ENCODE measurements around the gene HTR1D. TPM values are rescaled to one million over a fixed set of nuclear protein-coding genes. Genes with fewer than 3 reads are reported as not detected.

Gene HTR1D
- total RNA-seq, 4 donors from 2014 or later, result not detected

- no peak for DNase-seq (ENCODE audit: low spot score)
- ATAC-seq (ENCODE audit: low FRiP score), result no peak
- no peak for TF ChIP-seq CTCF (IDR thresholded peaks at IDR 0.05)
Observed at GRCh38 chr1:23166854-23167253, 50.4 kb downstream of the HTR1D start.

GRCh38 chr1:23163395-23163794 is 53.9 kb downstream of the HTR1D start:
- no peak for DNase-seq (ENCODE audit: low spot score)

GRCh38 chr1:23159963-23160877 is 57.1 kb downstream of the HTR1D start:
- no peak for DNase-seq (ENCODE audit: low spot score)
- ATAC-seq (ENCODE audit: low FRiP score), result no peak
- TF ChIP-seq CTCF (IDR thresholded peaks at IDR 0.05), result no peak

More at GRCh38 chr1:23163395-23163794, 53.9 kb downstream of the HTR1D start:
- no peak for TF ChIP-seq CTCF (IDR thresholded peaks at IDR 0.05)
- ATAC-seq (ENCODE audit: low FRiP score), result no peak

GRCh38 chr1:23156940-23157339 is 60.4 kb downstream of the HTR1D start:
- ATAC-seq (ENCODE audit: low FRiP score) (no peak), DNase-seq (ENCODE audit: low spot score) (no peak)
- no peak for TF ChIP-seq CTCF (IDR thresholded peaks at IDR 0.05)

GRCh38 chr1:23152966-23153684 is 64.2 kb downstream of the HTR1D start:
- no peak for TF ChIP-seq CTCF (IDR thresholded peaks at IDR 0.05)
- ATAC-seq (ENCODE audit: low FRiP score) (no peak), DNase-seq (ENCODE audit: low spot score) (no peak)

- ATAC-seq (ENCODE audit: low FRiP score) (no peak), DNase-seq (ENCODE audit: low spot score) (no peak)
- no peak for TF ChIP-seq CTCF (IDR thresholded peaks at IDR 0.05)
Observed at GRCh38 chr1:23150742-23151141, 66.6 kb downstream of the HTR1D start.

Measured in omental fat pad (tissue), 4 donors.